Measurements from ENCODE around the gene RLN2.

The RLN2 gene

DNA sequence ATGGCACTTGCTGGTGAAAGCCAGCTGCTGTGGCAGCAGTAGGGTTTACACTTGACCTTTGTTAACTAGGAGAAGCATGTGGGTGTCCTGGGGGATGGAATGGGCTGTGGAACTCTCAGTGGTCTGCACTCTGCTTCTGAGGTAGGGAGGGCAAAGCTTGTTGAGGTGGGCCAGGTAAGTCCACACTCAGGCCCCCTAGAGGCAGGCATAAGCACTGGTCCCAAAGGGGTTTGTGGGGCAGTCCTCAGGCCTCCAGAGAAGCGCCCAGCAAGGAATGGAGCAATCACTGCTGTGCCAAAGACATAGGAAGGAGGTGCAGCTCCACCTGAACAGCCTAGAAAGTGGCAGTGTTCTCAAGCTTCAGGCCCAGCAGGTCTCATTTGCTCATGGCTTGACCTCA is 38.6 kb downstream of the RLN2 start:
- peaks cover 5% of the 10 kb centered on the region for H3K9me3 ChIP-seq (ENCODE audit: control insufficient read depth, low read length)
- H3K27ac ChIP-seq (ENCODE audit: low read depth, low read length, severe bottlenecking), result no peak overlapping the region
- H3K4me3 ChIP-seq (ENCODE audit: extremely low read depth, insufficient read depth, low read length, poor library complexity, severe bottlenecking), result no peak overlapping the region
- no peaks in the 10 kb centered on the region for H3K36me3 ChIP-seq (ENCODE audit: control insufficient read depth, insufficient read depth, low read length)
- H3K4me1 ChIP-seq (ENCODE audit: control insufficient read depth, insufficient read depth, low read length, poor library complexity, severe bottlenecking), result peaks cover 20% of the 10 kb centered on the region
- WGBS, 2 experiments (ENCODE audit: insufficient coverage in 2 of 2), result 50 to 73% methylated on average over 1 of the region's 1 CpG

GRCh38 chr9:5264219-5264595 is 40.3 kb downstream of the RLN2 start:
- H3K27ac ChIP-seq (ENCODE audit: low read depth, low read length, severe bottlenecking), result no peak overlapping the region
- peaks cover 9% of the 10 kb centered on the region for H3K4me1 ChIP-seq (ENCODE audit: control insufficient read depth, insufficient read depth, low read length, poor library complexity, severe bottlenecking)
- H3K4me3 ChIP-seq (ENCODE audit: extremely low read depth, insufficient read depth, low read length, poor library complexity, severe bottlenecking), result no peak overlapping the region
- H3K36me3 ChIP-seq (ENCODE audit: control insufficient read depth, insufficient read depth, low read length), result no peaks in the 10 kb centered on the region
- H3K9me3 ChIP-seq (ENCODE audit: control insufficient read depth, low read length), result peaks cover 5% of the 10 kb centered on the region

- Histone ChIP-seq H3K27ac (ENCODE audit: low read depth, low read length, severe bottlenecking) (no peak overlapping the region), H3K4me3 (ENCODE audit: extremely low read depth, insufficient read depth, low read length, poor library complexity, severe bottlenecking) (no peak overlapping the region), H3K4me1 (ENCODE audit: control insufficient read depth, insufficient read depth, low read length, poor library complexity, severe bottlenecking) (peaks cover 7% of the 10 kb centered on the region), H3K9me3 (ENCODE audit: control insufficient read depth, low read length) (peaks cover 5% of the 10 kb centered on the region), H3K36me3 (ENCODE audit: control insufficient read depth, insufficient read depth, low read length) (no peaks in the 10 kb centered on the region)
- WGBS, 2 experiments (ENCODE audit: insufficient coverage in 2 of 2), result 40 to 60% methylated on average over 1 of the region's 5 CpGs
These were observed 40.9 kb downstream of the RLN2 start for GRCh38 chr9:5263351-5264218.
